CD1c-positive myeloid dendritic cell (primary cell): ENCODE measurements around the gene ZNF677.
"Not testable (repeated sequence)": the region's sequence is repeated elsewhere in the genome, so short reads cannot be mapped to it uniquely, and the experiment has no call there.

Source experiments
- DNase-seq: peaks from one replicate; pipeline ENCODE4 v3.0.0-alpha.2; 2016; ENCODE audit errors: extremely low spot score

ZNF677 gene

GRCh38 chr19:53193535-53194222 is 61.0 kb downstream of the ZNF677 start:
- no peak for DNase-seq

- peak; percentile 92 for DNase-seq
These were observed 61.7 kb downstream of the ZNF677 start, which contains the start of gene ZNF665 for GRCh38 chr19:53192771-53193534. Gene ZNF665 (minus strand): TSS chr19:53193358. CDS start chr19:53182898, 10,460 bp downstream.

- DNase-seq: no peak
These were observed 64.4 kb downstream of the ZNF677 start for GRCh38 chr19:53190253-53190652.

GRCh38 chr19:53189691-53190198 is 64.9 kb downstream of the ZNF677 start:
- DNase-seq: not testable (repeated sequence)
